Fibroblast of villous mesenchyme (primary cell): ENCODE data around the gene TBC1D22A. TPM values are rescaled to one million over a fixed set of nuclear protein-coding genes. Genes with fewer than 3 reads are reported as not detected.

ENCODE experiments used
- DNase-seq: peaks from one replicate; pipeline ENCODE4 v3.0.0-alpha.2; 2010; ENCODE audit warnings: low read depth
- H3K4me3 ChIP-seq: 2 replicates; pipeline ENCODE4 v1.5.1; 2011; ENCODE audit warnings: low read depth, mild to moderate bottlenecking, low read length
- total RNA-seq: library from RNA; depleted of rRNA; stranded (reverse); fragments of >200 nt; gene quantifications from 2 replicates; pipeline ENCODE4 v1.2.3, GENCODE V29; 2012
- TF ChIP-seq, protein P1 (sequence below): IDR thresholded peaks from 2 replicates; pipeline ENCODE4 v1.5.1; 2012; ENCODE audit warnings: low read depth, mild to moderate bottlenecking, low read length; ENCODE audit not compliant: insufficient read depth

TBC1D22A gene
- total RNA-seq, 1 donor, result 12.5 TPM

DNA sequence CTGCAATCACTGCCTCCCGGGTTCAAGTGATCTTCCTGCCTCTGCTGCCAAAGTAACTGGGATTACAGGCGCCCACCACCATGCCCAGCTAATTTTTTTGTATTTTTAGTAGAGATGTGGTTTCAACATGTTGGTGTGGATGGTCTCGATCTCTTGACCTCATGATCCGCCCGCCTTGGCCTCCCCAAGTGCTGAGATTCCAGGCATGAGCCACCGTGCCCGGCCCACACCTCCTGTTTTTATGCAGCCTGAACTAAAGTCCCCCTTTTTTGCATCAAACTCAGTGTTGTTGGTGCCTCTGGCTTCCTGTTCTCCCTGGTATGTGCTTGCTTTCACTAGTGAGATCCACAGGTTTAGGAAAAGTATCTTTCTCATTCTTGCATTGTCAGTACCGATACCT is 4.2 kb downstream of the TBC1D22A start:
- no peak for DNase-seq
- no peak overlapping the region for H3K4me3 ChIP-seq
- TF ChIP-seq, protein P1, sequence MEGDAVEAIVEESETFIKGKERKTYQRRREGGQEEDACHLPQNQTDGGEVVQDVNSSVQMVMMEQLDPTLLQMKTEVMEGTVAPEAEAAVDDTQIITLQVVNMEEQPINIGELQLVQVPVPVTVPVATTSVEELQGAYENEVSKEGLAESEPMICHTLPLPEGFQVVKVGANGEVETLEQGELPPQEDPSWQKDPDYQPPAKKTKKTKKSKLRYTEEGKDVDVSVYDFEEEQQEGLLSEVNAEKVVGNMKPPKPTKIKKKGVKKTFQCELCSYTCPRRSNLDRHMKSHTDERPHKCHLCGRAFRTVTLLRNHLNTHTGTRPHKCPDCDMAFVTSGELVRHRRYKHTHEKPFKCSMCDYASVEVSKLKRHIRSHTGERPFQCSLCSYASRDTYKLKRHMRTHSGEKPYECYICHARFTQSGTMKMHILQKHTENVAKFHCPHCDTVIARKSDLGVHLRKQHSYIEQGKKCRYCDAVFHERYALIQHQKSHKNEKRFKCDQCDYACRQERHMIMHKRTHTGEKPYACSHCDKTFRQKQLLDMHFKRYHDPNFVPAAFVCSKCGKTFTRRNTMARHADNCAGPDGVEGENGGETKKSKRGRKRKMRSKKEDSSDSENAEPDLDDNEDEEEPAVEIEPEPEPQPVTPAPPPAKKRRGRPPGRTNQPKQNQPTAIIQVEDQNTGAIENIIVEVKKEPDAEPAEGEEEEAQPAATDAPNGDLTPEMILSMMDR, result no peak

DNA sequence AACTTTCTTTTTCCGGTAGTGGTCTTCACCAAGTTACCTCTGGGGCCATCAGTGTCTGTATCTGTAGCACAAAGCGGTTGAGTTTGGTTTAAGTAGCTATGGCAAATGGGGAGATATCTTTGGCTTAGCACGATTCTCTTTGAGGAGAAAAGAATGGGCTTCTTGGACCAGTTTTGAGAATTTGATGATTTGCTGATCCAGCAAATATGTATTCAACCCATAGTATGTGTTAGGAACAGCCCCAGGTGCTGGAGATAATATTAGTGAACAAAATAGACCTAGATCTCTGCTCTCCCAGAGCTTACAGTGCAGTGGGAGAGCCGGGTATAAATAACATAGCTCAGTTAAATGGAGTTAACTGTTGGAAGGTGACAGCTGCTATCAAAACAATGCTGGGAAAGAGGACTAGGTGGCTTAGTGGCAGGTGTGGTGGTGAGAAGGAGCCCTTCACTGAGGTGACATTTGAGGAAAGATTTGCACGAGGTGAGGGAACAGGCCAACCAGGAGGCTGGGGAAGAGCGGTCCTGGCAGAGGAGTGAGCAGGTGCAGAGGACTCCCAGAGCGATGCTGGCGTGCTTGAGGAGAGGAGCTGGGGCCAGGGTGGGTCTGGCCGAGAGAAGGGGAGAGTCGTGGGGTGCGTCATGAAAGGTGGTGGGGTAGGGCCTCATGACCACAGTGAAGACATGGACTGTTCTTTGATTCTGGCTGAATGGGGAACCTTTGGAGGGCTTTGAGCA is 5.0 kb downstream of the TBC1D22A start:
- TF ChIP-seq, protein P1, result no peak

DNA sequence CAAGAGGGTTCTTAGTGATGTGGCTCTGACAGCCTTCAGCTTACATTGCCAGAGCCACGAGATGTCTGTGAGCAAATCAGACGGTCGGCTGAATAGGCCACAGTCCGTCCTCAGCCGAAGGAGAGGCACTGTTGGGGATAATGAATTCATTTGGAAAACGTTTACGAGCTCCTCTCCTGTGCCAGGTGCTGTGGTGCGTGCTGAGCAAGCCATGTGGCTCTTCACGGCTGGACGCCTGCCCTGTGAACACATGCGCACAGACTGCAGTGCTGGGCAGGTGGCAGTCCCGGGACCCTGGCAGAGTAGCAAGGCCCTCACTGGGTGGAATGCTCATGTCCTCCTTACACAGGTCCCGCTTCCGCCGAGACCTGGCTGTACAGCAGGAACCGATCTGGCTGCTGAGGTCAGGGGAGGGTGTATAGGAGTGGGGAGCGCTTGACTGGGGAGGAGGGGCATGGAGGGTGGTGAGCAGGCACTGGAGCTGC is 6.8 kb downstream of the TBC1D22A start:
- DNase-seq, result no peak
- H3K4me3 ChIP-seq, result no peak overlapping the region
- TF ChIP-seq, protein P1, result no peak

More for the DNA sequence above, 5.0 kb downstream of the TBC1D22A start:
- H3K4me3 ChIP-seq, result no peak overlapping the region
- no peak for DNase-seq

DNA sequence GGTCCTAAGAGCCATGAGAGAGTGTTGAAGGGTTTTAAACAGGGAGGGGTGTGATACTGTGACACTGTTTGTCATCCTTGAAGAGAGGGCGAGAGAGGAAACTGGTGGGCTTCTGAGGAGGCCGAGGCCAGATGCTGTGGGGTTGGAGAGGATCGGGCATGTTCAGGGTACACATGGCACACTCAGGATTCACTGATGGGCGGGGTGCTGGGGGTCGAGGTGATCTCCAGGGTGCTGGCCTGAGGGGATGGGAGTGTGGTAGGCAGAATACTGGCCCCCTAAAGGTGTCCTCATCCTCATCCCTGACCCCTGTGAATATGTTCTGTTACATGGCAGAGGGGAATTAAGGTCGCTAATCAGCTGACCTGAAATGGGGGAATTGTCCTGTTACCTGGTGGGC is 7.3 kb downstream of the TBC1D22A start:
- TF ChIP-seq, protein P1, result no peak
- H3K4me3 ChIP-seq, result no peak overlapping the region

DNA sequence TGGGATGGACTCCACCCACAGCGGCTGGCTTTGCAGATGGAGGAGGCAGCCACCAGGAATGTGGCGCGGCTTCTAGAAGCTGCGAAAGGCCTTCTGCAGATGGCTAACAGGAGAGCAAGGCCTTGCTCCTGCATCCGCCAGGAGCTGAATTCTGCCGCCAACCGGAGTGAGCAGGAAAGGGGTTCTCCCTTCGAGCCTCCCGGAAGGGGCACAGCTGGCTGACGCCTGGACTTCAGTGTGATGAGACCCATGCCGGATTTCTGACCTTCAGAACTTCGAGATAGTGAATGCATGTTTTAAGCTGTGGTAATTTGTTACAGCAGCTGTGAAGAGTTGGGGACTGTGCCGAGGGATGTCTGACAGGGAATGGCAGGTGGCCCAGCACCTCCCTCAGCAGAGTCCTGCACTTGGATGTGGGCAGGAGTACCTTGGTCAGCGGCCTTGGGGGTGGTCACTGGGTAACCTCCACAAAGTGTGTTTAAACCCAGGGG is 7.7 kb downstream of the TBC1D22A start:
- no peak for DNase-seq
- TF ChIP-seq, protein P1, result no peak
- H3K4me3 ChIP-seq, result no peak overlapping the region

More for the DNA sequence above, 7.3 kb downstream of the TBC1D22A start:
- no peak for DNase-seq

DNA sequence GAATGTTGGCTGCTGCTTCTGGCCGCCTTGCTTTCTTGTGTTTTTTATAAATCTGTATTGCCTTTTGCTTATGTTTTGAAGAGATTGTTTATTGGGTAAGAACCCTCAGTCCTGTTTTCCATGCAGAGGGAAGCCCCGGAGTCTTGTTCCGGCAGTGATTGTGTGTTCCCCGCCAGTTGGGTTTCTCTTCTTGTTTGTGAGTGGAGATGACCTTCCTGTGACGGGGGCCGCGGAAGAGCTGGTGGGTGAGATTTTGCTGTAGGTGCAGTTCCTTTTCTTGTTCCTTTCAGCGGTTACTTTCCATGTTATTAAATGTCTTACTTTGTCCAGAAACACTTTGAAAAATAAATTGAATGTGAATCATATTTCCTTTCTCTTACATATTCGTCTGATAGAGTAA is 8.3 kb downstream of the TBC1D22A start:
- TF ChIP-seq, protein P1, result no peak
- no peak for DNase-seq
- H3K4me3 ChIP-seq, result no peak overlapping the region

DNA sequence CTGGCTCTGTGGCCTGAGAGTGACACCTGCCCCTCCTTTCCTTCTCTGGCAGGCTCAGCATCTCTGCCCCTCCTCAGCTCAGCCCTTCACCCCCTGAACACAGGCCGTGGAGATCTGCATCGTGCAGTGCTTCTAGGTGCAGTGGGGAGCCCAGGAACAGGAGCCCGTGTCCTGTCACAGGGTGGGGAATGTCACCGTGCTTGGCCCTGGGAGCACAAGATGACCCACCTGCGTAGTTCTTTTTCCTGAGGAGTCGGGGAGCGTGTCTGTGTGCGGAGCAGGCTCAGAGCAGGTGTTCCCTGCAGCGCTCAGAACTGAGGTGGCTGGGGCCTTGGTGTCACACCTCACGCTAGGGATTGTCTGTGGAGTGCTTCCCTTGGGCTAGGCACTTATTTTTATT is 10.6 kb downstream of the TBC1D22A start:
- no peak for DNase-seq
- H3K4me3 ChIP-seq, result no peak overlapping the region
- TF ChIP-seq, protein P1, result no peak
